Measurements from ENCODE around the gene JMJD7. TPM values are rescaled to one million over a fixed set of nuclear protein-coding genes. Genes with fewer than 3 reads are reported as not detected.

Gene JMJD7
- 13.6 TPM for polyA plus RNA-seq (ENCODE audit: insufficient read length)
- long read RNA-seq, donor 1, partial matches to known transcripts, result 5 of 9 reads
- long read RNA-seq, donor 1, other reads (novel, unspliced or antisense), result 0 of 9 reads
- long read RNA-seq, donor 2, partial matches to known transcripts, result 0 of 4 reads
- long read RNA-seq, donor 2, other reads (novel, unspliced or antisense), result 0 of 4 reads
- long read RNA-seq, donor 3, result 0 reads
- long read RNA-seq, donor 4, result 0 reads
- long read RNA-seq, donor 5, transcript JMJD7-201 (8 exons, 1,416 nt), result major isoform, 6 of 8 reads
- long read RNA-seq, donor 5, partial matches to known transcripts, result 0 of 8 reads
- long read RNA-seq, donor 5, other reads (novel, unspliced or antisense), result 0 of 8 reads
- long read RNA-seq, donor 6, partial matches to known transcripts, result 5 of 7 reads
- long read RNA-seq, donor 6, other reads (novel, unspliced or antisense), result 0 of 7 reads
- long read RNA-seq, donor 7, partial matches to known transcripts, result 0 of 10 reads
- long read RNA-seq, donor 7, other reads (novel, unspliced or antisense), result 0 of 10 reads
- long read RNA-seq, donor 8, partial matches to known transcripts, result 0 of 2 reads
- long read RNA-seq, donor 8, other reads (novel, unspliced or antisense), result 0 of 2 reads

- peak; percentile 84 for DNase-seq
Measured at GRCh38 chr15:41827880-41828806, at the start of gene JMJD7. TSS of gene JMJD7 (plus strand) at chr15:41828092. CDS start at chr15:41828125, 33 bp downstream.

- DNase-seq, result no peak
Measured at GRCh38 chr15:41778521-41778920, 49.4 kb upstream of the JMJD7 start.

- no peak for DNase-seq
Measured at GRCh38 chr15:41779662-41780157, 48.2 kb upstream of the JMJD7 start.

GRCh38 chr15:41780266-41780665 lies 47.6 kb upstream of the JMJD7 start:
- DNase-seq, result no peak

- DNase-seq, result no peak
Measured at GRCh38 chr15:41780727-41781126, 47.2 kb upstream of the JMJD7 start.

GRCh38 chr15:41782371-41783282 lies 45.3 kb upstream of the JMJD7 start:
- no peak for DNase-seq

- no peak for DNase-seq
Measured at GRCh38 chr15:41783296-41783695, 44.6 kb upstream of the JMJD7 start.

- no peak for DNase-seq
Measured at GRCh38 chr15:41788262-41788661, 39.6 kb upstream of the JMJD7 start.

- no peak for DNase-seq
Measured at GRCh38 chr15:41789236-41789635, 38.7 kb upstream of the JMJD7 start.

- no peak for DNase-seq
Measured at GRCh38 chr15:41789662-41790061, 38.2 kb upstream of the JMJD7 start.

- DNase-seq, result no peak
Measured at GRCh38 chr15:41790169-41790568, 37.7 kb upstream of the JMJD7 start.

- DNase-seq, result no peak
Measured at GRCh38 chr15:41790756-41791546, 36.9 kb upstream of the JMJD7 start.

- no peak for DNase-seq
Measured at GRCh38 chr15:41791547-41791937, 36.4 kb upstream of the JMJD7 start.

- DNase-seq, result no peak
Measured at GRCh38 chr15:41792000-41792637, 35.8 kb upstream of the JMJD7 start.

GRCh38 chr15:41794081-41794480 lies 33.8 kb upstream of the JMJD7 start:
- no peak for DNase-seq

GRCh38 chr15:41795996-41796856 lies 31.7 kb upstream of the JMJD7 start:
- DNase-seq, result no peak

GRCh38 chr15:41797201-41797944 lies 30.5 kb upstream of the JMJD7 start:
- no peak for DNase-seq
